Measurements from ENCODE around the gene TSHZ1.

The TSHZ1 gene

DNA sequence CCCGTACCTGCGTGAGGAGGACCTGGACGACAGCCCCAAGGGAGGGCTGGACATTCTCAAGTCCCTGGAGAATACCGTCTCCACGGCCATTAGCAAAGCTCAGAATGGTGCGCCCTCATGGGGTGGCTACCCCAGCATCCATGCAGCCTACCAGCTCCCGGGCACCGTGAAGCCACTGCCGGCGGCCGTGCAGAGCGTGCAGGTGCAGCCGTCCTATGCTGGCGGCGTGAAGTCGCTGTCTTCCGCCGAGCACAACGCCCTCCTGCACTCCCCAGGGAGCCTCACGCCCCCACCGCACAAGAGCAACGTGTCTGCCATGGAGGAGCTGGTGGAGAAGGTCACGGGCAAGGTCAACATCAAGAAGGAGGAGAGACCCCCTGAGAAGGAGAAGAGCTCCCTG is 76.4 kb downstream of the TSHZ1 start:
- Histone ChIP-seq H3K27me3 (replicated peaks in 2 of 5; ENCODE audit: control insufficient read depth in 4 of 5, insufficient read depth in 5 of 5, low read length in 4 of 5) (no peaks in the 10 kb centered on the region), H3K4me3 (ENCODE audit: control insufficient read depth in 1 of 7, extremely low read depth in 1 of 7, insufficient read depth in 4 of 7, low read depth in 2 of 7, low read length in 6 of 7) (no peak overlapping the region), H3K4me1 (ENCODE audit: control extremely low read depth in 1 of 4, control insufficient read depth in 4 of 4, insufficient read depth in 4 of 4, low read length in 3 of 4) (no peaks in the 10 kb centered on the region), H3K27ac (ENCODE audit: insufficient read depth in 1 of 2, low read depth in 1 of 2, low read length in 2 of 2, poor library complexity in 1 of 2, severe bottlenecking in 2 of 2) (no peak overlapping the region), H3K36me3 (ENCODE audit: control insufficient read depth in 4 of 4, insufficient read depth in 4 of 4, low read length in 3 of 4) (peaks cover 10 to 37% (median 22%) of the 10 kb centered on the region in 4 experiments), H3K9me3 (ENCODE audit: control extremely low read depth in 1 of 5, control insufficient read depth in 4 of 5, insufficient read depth in 2 of 5, low read depth in 1 of 5, low read length in 4 of 5) (no peaks in the 10 kb centered on the region)
- 97% methylated on average over 21 of the region's 23 CpGs for WGBS (ENCODE audit: insufficient coverage)
- DNase-seq = no peak
- POLR2A ChIA-PET = no interaction called here
- CTCF ChIA-PET = interaction anchor here (1.2 kb wide), 1 partner anchor 10 kb away, joined by 3 read pairs; no protein-coding TSS in a partner anchor

GRCh38 chr18:75287700-75288099 is 77.1 kb downstream of the TSHZ1 start:
- CTCF ChIA-PET = no interaction called here
- Histone ChIP-seq H3K4me3 (ENCODE audit: control insufficient read depth in 1 of 7, extremely low read depth in 1 of 7, insufficient read depth in 4 of 7, low read depth in 2 of 7, low read length in 6 of 7) (no peak overlapping the region), H3K9me3 (ENCODE audit: control extremely low read depth in 1 of 5, control insufficient read depth in 4 of 5, insufficient read depth in 2 of 5, low read depth in 1 of 5, low read length in 4 of 5) (no peaks in the 10 kb centered on the region), H3K27ac (ENCODE audit: insufficient read depth in 1 of 2, low read depth in 1 of 2, low read length in 2 of 2, poor library complexity in 1 of 2, severe bottlenecking in 2 of 2) (no peak overlapping the region), H3K27me3 (replicated peaks in 2 of 5; ENCODE audit: control insufficient read depth in 4 of 5, insufficient read depth in 5 of 5, low read length in 4 of 5) (no peaks in the 10 kb centered on the region), H3K36me3 (ENCODE audit: control insufficient read depth in 4 of 4, insufficient read depth in 4 of 4, low read length in 3 of 4) (peaks cover 10 to 37% (median 22%) of the 10 kb centered on the region in 4 experiments), H3K4me1 (ENCODE audit: control extremely low read depth in 1 of 4, control insufficient read depth in 4 of 4, insufficient read depth in 4 of 4, low read length in 3 of 4) (no peaks in the 10 kb centered on the region)
- DNase-seq = no peak
- POLR2A ChIA-PET = no interaction called here
- 98% methylated on average over 24 of the region's 24 CpGs for WGBS (ENCODE audit: insufficient coverage)

DNA sequence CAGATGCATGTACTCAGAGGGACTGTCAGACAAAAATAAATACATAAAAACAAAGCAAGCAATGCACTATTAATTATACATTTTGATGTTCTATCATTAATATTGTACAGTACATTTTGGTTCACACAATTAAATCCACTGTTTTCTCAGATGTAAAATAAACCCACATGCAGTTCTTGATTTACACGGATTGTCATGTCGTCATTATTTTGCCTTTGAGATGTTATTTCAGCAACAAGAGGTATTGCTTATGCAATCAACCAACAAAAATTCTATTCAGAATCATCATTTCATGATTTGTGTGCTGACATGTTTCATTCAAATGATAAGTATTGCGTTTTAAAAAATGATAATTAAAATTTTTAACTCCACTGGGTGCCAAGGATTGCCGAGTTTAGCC is 79.2 kb downstream of the TSHZ1 start:
- POLR2A ChIA-PET = interaction anchor here (0.7 kb wide), 1 partner anchor 645 kb away, joined by 6 read pairs; no protein-coding TSS in a partner anchor
- CTCF ChIA-PET = no interaction called here
- no peaks in the 10 kb centered on the region for H3K9me3 ChIP-seq (ENCODE audit: control extremely low read depth in 1 of 5, control insufficient read depth in 4 of 5, insufficient read depth in 2 of 5, low read depth in 1 of 5, low read length in 4 of 5)
- no peaks in the 10 kb centered on the region for H3K27me3 ChIP-seq (replicated peaks in 2 of 5; ENCODE audit: control insufficient read depth in 4 of 5, insufficient read depth in 5 of 5, low read length in 4 of 5)
- no peak overlapping the region for H3K4me3 ChIP-seq (ENCODE audit: control insufficient read depth in 1 of 7, extremely low read depth in 1 of 7, insufficient read depth in 4 of 7, low read depth in 2 of 7, low read length in 6 of 7)
- 100% methylated on average over 2 of the region's 4 CpGs for WGBS (ENCODE audit: insufficient coverage)
- peaks cover 10 to 35% (median 21%) of the 10 kb centered on the region in 4 experiments for H3K36me3 ChIP-seq (ENCODE audit: control insufficient read depth in 4 of 4, insufficient read depth in 4 of 4, low read length in 3 of 4)
- H3K4me1 ChIP-seq (ENCODE audit: control extremely low read depth in 1 of 4, control insufficient read depth in 4 of 4, insufficient read depth in 4 of 4, low read length in 3 of 4) = no peaks in the 10 kb centered on the region
- no peak for DNase-seq
- H3K27ac ChIP-seq (ENCODE audit: insufficient read depth in 1 of 2, low read depth in 1 of 2, low read length in 2 of 2, poor library complexity in 1 of 2, severe bottlenecking in 2 of 2) = no peak overlapping the region

GRCh38 chr18:75290737-75291358 is 80.3 kb downstream of the TSHZ1 start:
- H3K27ac ChIP-seq (ENCODE audit: insufficient read depth in 1 of 2, low read depth in 1 of 2, low read length in 2 of 2, poor library complexity in 1 of 2, severe bottlenecking in 2 of 2) = no peak overlapping the region
- H3K27me3 ChIP-seq (replicated peaks in 2 of 5; ENCODE audit: control insufficient read depth in 4 of 5, insufficient read depth in 5 of 5, low read length in 4 of 5) = no peaks in the 10 kb centered on the region
- WGBS (ENCODE audit: insufficient coverage) = 99% methylated on average over 7 of the region's 9 CpGs
- H3K36me3 ChIP-seq (ENCODE audit: control insufficient read depth in 4 of 4, insufficient read depth in 4 of 4, low read length in 3 of 4) = peaks cover 9 to 26% (median 18%) of the 10 kb centered on the region in 4 experiments
- H3K4me1 ChIP-seq (ENCODE audit: control extremely low read depth in 1 of 4, control insufficient read depth in 4 of 4, insufficient read depth in 4 of 4, low read length in 3 of 4) = no peaks in the 10 kb centered on the region
- no peaks in the 10 kb centered on the region for H3K9me3 ChIP-seq (ENCODE audit: control extremely low read depth in 1 of 5, control insufficient read depth in 4 of 5, insufficient read depth in 2 of 5, low read depth in 1 of 5, low read length in 4 of 5)
- POLR2A ChIA-PET = no interaction called here
- DNase-seq = no peak
- H3K4me3 ChIP-seq (ENCODE audit: control insufficient read depth in 1 of 7, extremely low read depth in 1 of 7, insufficient read depth in 4 of 7, low read depth in 2 of 7, low read length in 6 of 7) = no peak overlapping the region
- CTCF ChIA-PET = no interaction called here

- H3K36me3 ChIP-seq (ENCODE audit: control insufficient read depth in 4 of 4, insufficient read depth in 4 of 4, low read length in 3 of 4) = peaks cover 6 to 20% (median 13%) of the 10 kb centered on the region in 4 experiments
- ChIA-PET POLR2A (no interaction called here), CTCF (no interaction called here)
- no peak for DNase-seq
- no peak overlapping the region for H3K4me3 ChIP-seq (ENCODE audit: control insufficient read depth in 1 of 7, extremely low read depth in 1 of 7, insufficient read depth in 4 of 7, low read depth in 2 of 7, low read length in 6 of 7)
- no peaks in the 10 kb centered on the region for H3K27me3 ChIP-seq (replicated peaks in 2 of 5; ENCODE audit: control insufficient read depth in 4 of 5, insufficient read depth in 5 of 5, low read length in 4 of 5)
- H3K4me1 ChIP-seq (ENCODE audit: control extremely low read depth in 1 of 4, control insufficient read depth in 4 of 4, insufficient read depth in 4 of 4, low read length in 3 of 4) = no peaks in the 10 kb centered on the region
- no peaks in the 10 kb centered on the region for H3K9me3 ChIP-seq (ENCODE audit: control extremely low read depth in 1 of 5, control insufficient read depth in 4 of 5, insufficient read depth in 2 of 5, low read depth in 1 of 5, low read length in 4 of 5)
- no peak overlapping the region for H3K27ac ChIP-seq (ENCODE audit: insufficient read depth in 1 of 2, low read depth in 1 of 2, low read length in 2 of 2, poor library complexity in 1 of 2, severe bottlenecking in 2 of 2)
- 94% methylated on average over 9 of the region's 9 CpGs for WGBS (ENCODE audit: insufficient coverage)
Measured at GRCh38 chr18:75291460-75291859, 80.9 kb downstream of the TSHZ1 start.

DNA sequence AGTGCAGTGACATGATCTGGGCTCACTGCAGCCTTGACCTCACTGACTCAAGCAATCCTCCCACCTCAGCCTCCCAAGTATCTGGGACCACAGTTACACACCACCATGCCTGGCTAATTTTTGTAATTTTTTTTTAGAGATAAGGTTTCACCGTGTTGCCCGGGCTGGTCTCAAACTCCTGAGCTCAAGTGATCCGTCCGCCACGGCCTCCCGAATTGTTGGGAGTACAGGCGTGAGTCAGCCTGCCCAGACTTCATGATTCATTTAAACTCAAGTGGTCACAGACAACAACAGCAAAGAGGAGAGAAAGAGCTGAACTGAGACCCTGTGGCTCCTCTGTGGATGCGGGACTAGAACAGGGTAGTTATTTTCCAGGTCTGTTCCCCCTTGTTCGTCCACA is 83.0 kb downstream of the TSHZ1 start:
- Histone ChIP-seq H3K4me3 (ENCODE audit: control insufficient read depth in 1 of 7, extremely low read depth in 1 of 7, insufficient read depth in 4 of 7, low read depth in 2 of 7, low read length in 6 of 7) (no peak overlapping the region), H3K36me3 (ENCODE audit: control insufficient read depth in 4 of 4, insufficient read depth in 4 of 4, low read length in 3 of 4) (no peaks in the 10 kb centered on the region), H3K4me1 (ENCODE audit: control extremely low read depth in 1 of 4, control insufficient read depth in 4 of 4, insufficient read depth in 4 of 4, low read length in 3 of 4) (no peaks in the 10 kb centered on the region), H3K27ac (ENCODE audit: insufficient read depth in 1 of 2, low read depth in 1 of 2, low read length in 2 of 2, poor library complexity in 1 of 2, severe bottlenecking in 2 of 2) (no peak overlapping the region), H3K9me3 (ENCODE audit: control extremely low read depth in 1 of 5, control insufficient read depth in 4 of 5, insufficient read depth in 2 of 5, low read depth in 1 of 5, low read length in 4 of 5) (no peaks in the 10 kb centered on the region), H3K27me3 (replicated peaks in 2 of 5; ENCODE audit: control insufficient read depth in 4 of 5, insufficient read depth in 5 of 5, low read length in 4 of 5) (peaks cover 0 to 2% (median 0%) of the 10 kb centered on the region in 5 experiments)
- no peak for DNase-seq
- WGBS (ENCODE audit: insufficient coverage) = 91% methylated on average over 4 of the region's 9 CpGs
- ChIA-PET CTCF (no interaction called here), POLR2A (no interaction called here)

GRCh38 chr18:75297731-75298130 is 87.1 kb downstream of the TSHZ1 start:
- ChIA-PET POLR2A (no interaction called here), CTCF (interaction anchor here (1.1 kb wide), 1 partner anchor 15 kb away, joined by 3 read pairs; no protein-coding TSS in a partner anchor)

More at GRCh38 chr18:75297731-75298130, 87.1 kb downstream of the TSHZ1 start:
- no peak for DNase-seq
- H3K4me1 ChIP-seq (ENCODE audit: control extremely low read depth in 1 of 4, control insufficient read depth in 4 of 4, insufficient read depth in 4 of 4, low read length in 3 of 4) = no peaks in the 10 kb centered on the region
- peaks cover 0 to 2% (median 0%) of the 10 kb centered on the region in 5 experiments for H3K27me3 ChIP-seq (replicated peaks in 2 of 5; ENCODE audit: control insufficient read depth in 4 of 5, insufficient read depth in 5 of 5, low read length in 4 of 5)
- no peak overlapping the region for H3K4me3 ChIP-seq (ENCODE audit: control insufficient read depth in 1 of 7, extremely low read depth in 1 of 7, insufficient read depth in 4 of 7, low read depth in 2 of 7, low read length in 6 of 7)
- WGBS (ENCODE audit: insufficient coverage) = 86% methylated on average over 3 of the region's 8 CpGs
- no peak overlapping the region for H3K27ac ChIP-seq (ENCODE audit: insufficient read depth in 1 of 2, low read depth in 1 of 2, low read length in 2 of 2, poor library complexity in 1 of 2, severe bottlenecking in 2 of 2)
- H3K36me3 ChIP-seq (ENCODE audit: control insufficient read depth in 4 of 4, insufficient read depth in 4 of 4, low read length in 3 of 4) = no peaks in the 10 kb centered on the region
- H3K9me3 ChIP-seq (ENCODE audit: control extremely low read depth in 1 of 5, control insufficient read depth in 4 of 5, insufficient read depth in 2 of 5, low read depth in 1 of 5, low read length in 4 of 5) = no peaks in the 10 kb centered on the region

Data from common myeloid progenitor, CD34-positive (primary cell).